GM12892 (cell line): Measurements from ENCODE around the gene ANKRD44.

Experiments
- POLR2A ChIP-seq: IDR thresholded peaks from 2 replicates; pipeline ENCODE4 v1.6.1; 2011; ENCODE audit warnings: low read depth, low read length, control low read depth
- POLR2AphosphoS5 ChIP-seq: IDR thresholded peaks from 2 replicates; pipeline ENCODE4 v1.6.1; 2011; ENCODE audit warnings: low read depth, low read length, control low read depth
- TAF1 ChIP-seq: IDR thresholded peaks from 2 replicates; pipeline ENCODE4 v1.6.1; 2011; ENCODE audit warnings: low read depth, mild to moderate bottlenecking, control low read depth, low read length, borderline replicate concordance

DNA sequence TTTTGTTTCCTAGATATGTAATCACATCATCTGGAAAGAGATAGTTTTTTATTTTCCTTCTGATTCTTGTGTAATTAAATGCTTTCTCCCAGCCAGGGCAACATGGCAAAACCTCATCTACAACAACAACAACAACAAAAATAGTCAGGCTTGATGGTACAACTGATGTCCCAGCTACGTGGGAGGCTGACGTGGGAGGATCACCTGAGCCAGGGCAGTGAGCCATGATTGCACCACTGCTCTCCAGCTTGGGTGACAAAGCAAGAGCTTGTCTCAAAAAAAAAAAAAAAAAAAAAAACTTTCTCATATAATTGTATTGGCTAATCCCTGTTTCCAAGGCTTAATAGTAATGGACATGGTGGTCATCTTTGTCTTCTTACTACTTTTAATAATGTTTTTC is 357.6 kb downstream of the ANKRD44 start:
- TF ChIP-seq POLR2A (no peak), POLR2AphosphoS5 (no peak), TAF1 (no peak)
